SK-N-SH (cell line): ENCODE measurements around the gene GSG1L. TPM values are rescaled to one million over a fixed set of nuclear protein-coding genes. Genes with fewer than 3 reads are reported as not detected.

Experiments
- CTCF ChIA-PET: fragments of 300-600, 350-600 bp; formaldehyde crosslinking; extraction: SDS; loops from one replicate; lab custom pipeline; 2021; lab: Yijun Ruan, JAX
- POLR2A ChIA-PET: fragments of 350-600 bp; sonication (Branson Sonifier 250); formaldehyde crosslinking; extraction: SDS; loops from one replicate; lab custom pipeline; 2020; ENCODE audit warnings: antibody characterized with exemption, inconsistent platforms; lab: Yijun Ruan, JAX
- DNase-seq: peaks from one replicate; pipeline ENCODE4 v3.0.0; 2012
- H2AFZ ChIP-seq: fragments of 200-600 bp; sonication (generic); 2 replicates; pipeline ENCODE4 v1.8.1; 2016; ENCODE audit warnings: antibody characterized with exemption, mild to moderate bottlenecking, low read depth
- H3F3A ChIP-seq: fragments of 200-600 bp; sonication (generic); replicated peaks from 2 replicates; pipeline ENCODE3; 2016; ENCODE audit warnings: antibody characterized with exemption, mild to moderate bottlenecking; ENCODE audit not compliant: insufficient read depth
- H3K27ac ChIP-seq, 2 experiments: fragments of 200-500 bp in 1 of 2; fragments of 200-600 bp in 1 of 2; sonication (Bioruptor generic) in 1 of 2; sonication (generic), shearing (Covaris generic) in 1 of 2; 2 replicates each; pipeline versions ENCODE4 v1.5.1 to v1.6.1; 2014 to 2016; ENCODE audit warnings: low read depth in 2 of 2, inconsistent platforms in 1 of 2, low read length in 1 of 2, mild to moderate bottlenecking in 1 of 2, mixed read lengths in 1 of 2
- H3K27me3 ChIP-seq: fragments of 200-600 bp; sonication (generic), shearing (Covaris generic); 2 replicates; pipeline ENCODE4 v1.6.1; 2016; ENCODE audit warnings: mixed run types; ENCODE audit not compliant: insufficient read depth
- H3K36me3 ChIP-seq, 2 experiments: fragments of 200-500 bp in 1 of 2; fragments of 200-600 bp in 1 of 2; sonication (Bioruptor generic) in 1 of 2; sonication (generic) in 1 of 2; replicated peaks in 1 of 2; 2 replicates each; pipeline versions ENCODE3 to v1.5.1; 2014 to 2016; ENCODE audit warnings: low read length in 1 of 2, mild to moderate bottlenecking in 1 of 2; ENCODE audit not compliant: insufficient read depth in 2 of 2, control insufficient read depth in 1 of 2
- H3K4me1 ChIP-seq, 2 experiments: fragments of 200-500 bp in 1 of 2; fragments of 200-600 bp in 1 of 2; sonication (Bioruptor generic) in 1 of 2; sonication (generic), shearing (Covaris generic) in 1 of 2; 2 replicates each; pipeline versions ENCODE4 v1.5.1 to v1.6.1; 2014 to 2016; ENCODE audit warnings: low read depth in 1 of 2, low read length in 1 of 2, mixed run types in 1 of 2; ENCODE audit not compliant: insufficient read depth in 2 of 2, control insufficient read depth in 1 of 2
- H3K4me2 ChIP-seq: fragments of 200-600 bp; sonication (generic), shearing (Covaris generic); 2 replicates; pipeline ENCODE4 v1.6.1; 2017; ENCODE audit warnings: mixed run types
- H3K4me3 ChIP-seq, 2 experiments: fragments of 200-500 bp in 1 of 2; fragments of 200-600 bp in 1 of 2; sonication (Bioruptor generic) in 1 of 2; sonication (generic), shearing (Covaris generic) in 1 of 2; 2 replicates each; pipeline versions ENCODE4 v1.5.1 to v1.8.1; 2014 to 2016; ENCODE audit warnings: low read depth in 2 of 2, inconsistent platforms in 1 of 2, low read length in 1 of 2, mild to moderate bottlenecking in 1 of 2, mixed read lengths in 1 of 2, moderate library complexity in 1 of 2
- H3K79me2 ChIP-seq: fragments of 200-600 bp; sonication (generic); 2 replicates; pipeline ENCODE4 v1.8.1; 2017; ENCODE audit warnings: mild to moderate bottlenecking; ENCODE audit not compliant: insufficient read depth
- H3K9ac ChIP-seq: fragments of 200-600 bp; sonication (generic); 2 replicates; pipeline ENCODE4 v1.6.1; 2017; ENCODE audit warnings: mixed run types
- H3K9me2 ChIP-seq: fragments of 200-600 bp; sonication (generic); 2 replicates; pipeline ENCODE4 v1.6.1; 2017; ENCODE audit warnings: mixed run types
- H3K9me3 ChIP-seq: fragments of 200-600 bp; sonication (generic); 2 replicates; pipeline ENCODE4 v1.6.1; 2017; ENCODE audit warnings: mixed run types, mild to moderate bottlenecking, moderate library complexity
- H4K20me1 ChIP-seq: fragments of 200-600 bp; sonication (generic); 2 replicates; pipeline ENCODE4 v1.6.1; 2017; ENCODE audit warnings: mild to moderate bottlenecking, mixed run types; ENCODE audit not compliant: insufficient read depth
- MXI1 ChIP-seq: IDR thresholded peaks from 2 replicates; pipeline ENCODE4 v1.6.1; 2012; ENCODE audit warnings: mild to moderate bottlenecking, low read depth, low read length, improper control_type of control experiment
- NRF1 ChIP-seq: IDR thresholded peaks from 2 replicates; pipeline ENCODE4 v1.6.1; 2012; ENCODE audit warnings: low read depth, mild to moderate bottlenecking, low read length
- PBX3 ChIP-seq: IDR thresholded peaks from 2 replicates; pipeline ENCODE4; 2012
- REST ChIP-seq: IDR thresholded peaks from 2 replicates; pipeline ENCODE4 v1.6.1; 2012; ENCODE audit warnings: mild to moderate bottlenecking, low read depth, low read length, moderate library complexity
- TCF12 ChIP-seq: IDR thresholded peaks from 2 replicates; pipeline ENCODE4 v1.4.0; 2012
- USF1 ChIP-seq: IDR thresholded peaks from 2 replicates; pipeline ENCODE4 v1.4.0; 2012; ENCODE audit warnings: low read depth, borderline replicate concordance
- YY1 ChIP-seq: IDR thresholded peaks from 2 replicates; pipeline ENCODE4 v1.4.0; 2012; ENCODE audit warnings: low read depth, mild to moderate bottlenecking
- WGBS: methylation state at CpG from one replicate; pipeline ENCODE4 v1.1.6; 2017; ENCODE audit warnings: low lambda C conversion rate; 5-methylcytosine and 5-hydroxymethylcytosine counted together
- polyA plus RNA-seq, 3 experiments: library from polyadenylated mRNA; depleted of rRNA; stranded (reverse); fragments of >200 nt; gene quantifications; 2 replicates each; pipeline ENCODE4 v1.2.3, GENCODE V29; 2012

GSG1L gene
- polyA plus RNA-seq, 1 of the 3 experiments (the other 2 are of a cell fraction): not detected

GRCh38 chr16:28009586-28010373 lies 53.7 kb downstream of the GSG1L start:
- H3K4me1 ChIP-seq: no peaks in the 10 kb centered on the region; a peak in 1 of 4 replicates
- H3K4me2 ChIP-seq: no peak overlapping the region
- ChIA-PET CTCF (interaction anchor here (0.8 to 1.1 kb wide), 2 partner anchors 11 to 61 kb away, joined by 3 to 4 read pairs; no protein-coding TSS in a partner anchor), POLR2A (no interaction called here)
- H3K27me3 ChIP-seq: no peaks in the 10 kb centered on the region
- H2AFZ ChIP-seq: no peak overlapping the region
- no peak overlapping the region for H3K9ac ChIP-seq
- DNase-seq: no peak
- H4K20me1 ChIP-seq: no peaks in the 10 kb centered on the region
- no peaks in the 10 kb centered on the region for H3K79me2 ChIP-seq
- WGBS: 56% methylated on average over 15 of the region's 17 CpGs
- no peak overlapping the region for H3K27ac ChIP-seq
- H3F3A ChIP-seq: no peaks in the 10 kb centered on the region
- H3K9me2 ChIP-seq: no peaks in the 10 kb centered on the region
- no peaks in the 10 kb centered on the region for H3K9me3 ChIP-seq
- no peak overlapping the region for H3K4me3 ChIP-seq
- TF ChIP-seq MXI1: no peak
- H3K36me3 ChIP-seq: no peaks in the 10 kb centered on the region

- Histone ChIP-seq H3K27me3 (no peaks in the 10 kb centered on the region), H3K9ac (no peak overlapping the region), H3K9me2 (no peaks in the 10 kb centered on the region), H3K27ac (no peak overlapping the region), H3K79me2 (no peaks in the 10 kb centered on the region), H4K20me1 (no peaks in the 10 kb centered on the region), H3K4me2 (no peak overlapping the region), H3K4me1 (peaks cover 0 to 20% of the 10 kb centered on the region in 2 experiments; a peak in 2 of 4 replicates), H3F3A (no peaks in the 10 kb centered on the region), H3K9me3 (no peaks in the 10 kb centered on the region), H3K4me3 (no peak overlapping the region), H3K36me3 (no peaks in the 10 kb centered on the region), H2AFZ (no peak overlapping the region)
- ChIA-PET POLR2A (interaction anchor here (0.9 kb wide), 1 partner anchor 11 kb away, joined by 3 read pairs; no protein-coding TSS in a partner anchor), CTCF (interaction anchor here (0.7 to 1.2 kb wide), 6 partner anchors 14 to 141 kb away, joined by 3 read pairs; no protein-coding TSS in a partner anchor)
- TF ChIP-seq PBX3 (no peak), MXI1 (no peak), NRF1 (no peak), USF1 (no peak), REST (no peak), YY1 (no peak), TCF12 (no peak)
- DNase-seq: peak; percentile 65
- 40% methylated on average over 8 of the region's 9 CpGs for WGBS
Observed at GRCh38 chr16:28003923-28004322, 59.6 kb downstream of the GSG1L start.
